ENCODE data around the gene SCN5A. TPM values are rescaled to one million over a fixed set of nuclear protein-coding genes. Genes with fewer than 3 reads are reported as not detected.

SCN5A gene
- total RNA-seq, 2 experiments from 2014 or later, result 0.10 TPM; not detected in 1

DNA sequence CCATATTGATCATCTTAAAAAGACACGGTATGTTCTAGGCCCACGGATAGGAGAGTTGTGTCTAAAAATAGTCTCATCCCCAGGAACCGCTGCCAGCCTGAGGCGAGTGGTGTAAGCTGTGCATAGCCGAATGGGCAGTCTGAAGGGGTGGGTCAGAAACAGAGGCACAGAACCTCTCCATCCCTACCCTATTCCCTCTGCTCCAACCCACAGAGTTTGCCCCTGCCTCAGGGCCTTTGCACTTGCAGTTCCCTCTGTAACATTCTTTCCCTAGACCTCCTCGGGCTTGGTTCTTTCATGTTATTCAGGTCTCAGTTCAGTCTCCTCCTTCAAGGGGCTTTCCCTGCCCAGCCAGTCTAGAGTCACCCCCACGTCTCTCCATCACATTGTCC is 4.8 kb downstream of the SCN5A start:
- DNase-seq, result no peak
- H3K27me3 Mint-ChIP-seq, result peaks cover 5% of the 10 kb centered on the region
- ChIA-PET POLR2A (no interaction called here), CTCF (interaction anchor here (1.9 kb wide), 1 partner anchor 14 kb away, joined by 5 read pairs; no protein-coding TSS in a partner anchor)
- no peaks in the 10 kb centered on the region for H3K9me3 Mint-ChIP-seq
- H3K4me1 Mint-ChIP-seq, result peaks cover 4% of the 10 kb centered on the region
- H3K27ac Mint-ChIP-seq, result no peak overlapping the region
- H3K4me3 Mint-ChIP-seq, result no peak overlapping the region
- no peaks in the 10 kb centered on the region for H3K36me3 Mint-ChIP-seq (ENCODE audit: low read depth)

- no peaks in the 10 kb centered on the region for H3K9me3 Mint-ChIP-seq
- CTCF ChIA-PET, result no interaction called here
- H3K36me3 Mint-ChIP-seq (ENCODE audit: low read depth), result no peaks in the 10 kb centered on the region
- DNase-seq, result no peak
- no peak overlapping the region for H3K4me3 Mint-ChIP-seq
- H3K4me1 Mint-ChIP-seq, result peaks cover 4% of the 10 kb centered on the region
- H3K27me3 Mint-ChIP-seq, result peaks cover 5% of the 10 kb centered on the region
- no peak overlapping the region for H3K27ac Mint-ChIP-seq
- POLR2A ChIA-PET, result no interaction called here
Observed at GRCh38 chr3:38644016-38644661, 5.3 kb downstream of the SCN5A start.

DNA sequence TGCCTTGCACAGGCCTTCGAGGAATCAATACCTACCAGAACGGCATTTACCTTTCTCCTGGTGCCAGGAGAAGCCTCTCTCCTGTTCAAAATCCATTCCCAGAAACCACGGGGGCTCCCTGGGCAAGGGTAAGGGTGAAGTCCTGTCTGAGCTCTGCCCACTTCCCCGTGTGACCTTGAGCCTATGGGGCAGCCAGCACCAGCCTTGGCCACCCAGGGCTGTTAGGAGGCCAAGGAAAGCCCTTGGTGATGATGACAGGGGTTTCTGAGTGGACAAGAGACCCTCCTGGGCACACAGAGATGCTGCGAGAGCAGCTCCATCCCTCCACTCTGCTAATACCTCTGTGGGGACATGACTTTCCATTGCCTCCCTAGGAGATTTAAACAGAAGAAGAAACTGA is 5.9 kb downstream of the SCN5A start:
- DNase-seq, result no peak
- CTCF ChIA-PET, result interaction anchor here (1.1 kb wide), 1 partner anchor 10 kb away, joined by 5 read pairs; no protein-coding TSS in a partner anchor
- no peak overlapping the region for H3K27ac Mint-ChIP-seq
- H3K36me3 Mint-ChIP-seq (ENCODE audit: low read depth), result no peaks in the 10 kb centered on the region
- H3K9me3 Mint-ChIP-seq, result no peaks in the 10 kb centered on the region
- no peak overlapping the region for H3K4me3 Mint-ChIP-seq
- H3K27me3 Mint-ChIP-seq, result peaks cover 5% of the 10 kb centered on the region
- peaks cover 2% of the 10 kb centered on the region for H3K4me1 Mint-ChIP-seq
- POLR2A ChIA-PET, result no interaction called here

DNA sequence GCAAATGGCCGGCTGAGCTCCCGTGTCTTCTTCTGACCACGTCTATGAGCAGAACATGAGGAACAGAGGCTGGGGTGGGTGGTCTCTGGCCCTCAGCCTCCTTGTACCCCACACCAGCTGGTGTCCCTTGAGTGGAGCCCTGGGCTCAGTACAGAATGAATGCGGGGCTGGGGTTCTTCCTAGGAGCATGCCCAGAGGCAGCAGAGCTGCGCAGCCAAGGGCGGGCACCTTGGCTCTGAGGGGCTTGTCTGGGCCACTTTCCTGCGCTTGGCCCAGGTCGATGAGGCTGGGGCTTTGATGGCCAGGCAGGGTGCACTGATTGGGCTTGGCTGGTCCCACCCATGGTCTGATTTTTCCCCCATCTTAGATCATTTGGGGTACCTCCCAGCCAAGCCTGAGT is 6.4 kb downstream of the SCN5A start:
- ChIA-PET CTCF (interaction anchor here (1.1 kb wide), 1 partner anchor 10 kb away, joined by 5 read pairs; no protein-coding TSS in a partner anchor), POLR2A (no interaction called here)
- Mint-ChIP-seq H3K4me3 (no peak overlapping the region), H3K36me3 (ENCODE audit: low read depth) (no peaks in the 10 kb centered on the region), H3K27ac (no peak overlapping the region), H3K9me3 (no peaks in the 10 kb centered on the region), H3K4me1 (no peaks in the 10 kb centered on the region), H3K27me3 (peaks cover 5% of the 10 kb centered on the region)
- DNase-seq, result no peak

DNA sequence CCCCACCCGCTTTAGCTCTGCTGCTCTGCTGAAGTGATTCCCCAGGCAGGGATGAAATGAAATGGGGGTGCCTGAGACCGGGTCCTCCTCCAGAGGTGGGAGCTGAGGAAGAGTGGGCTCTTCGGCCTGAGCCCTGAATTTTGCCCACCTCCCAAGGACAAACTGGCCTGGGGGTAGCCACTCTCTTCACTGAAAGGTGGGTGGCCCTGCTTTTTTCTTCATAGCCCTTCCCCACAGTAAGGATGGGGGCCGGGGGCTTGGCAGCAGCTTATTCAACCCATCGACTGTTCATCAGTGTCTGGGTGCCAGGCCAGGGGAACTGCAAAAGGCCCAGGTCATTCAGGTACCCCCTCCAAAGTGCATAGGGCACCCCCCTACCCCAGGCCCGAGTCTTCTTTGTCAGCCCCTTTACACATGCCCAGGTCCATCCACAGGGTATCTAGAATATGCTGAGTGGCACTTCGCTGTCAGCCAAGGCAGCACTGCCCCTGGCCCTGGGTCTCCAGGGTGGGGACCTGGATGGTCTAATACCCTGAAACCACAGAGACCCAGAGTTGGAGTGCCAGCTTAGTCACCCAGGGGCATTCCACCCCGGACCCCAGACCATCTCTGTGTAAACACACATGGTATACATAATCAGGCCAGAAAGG is 7.9 kb downstream of the SCN5A start:
- no peak overlapping the region for H3K4me3 Mint-ChIP-seq
- no peak for DNase-seq
- H3K36me3 Mint-ChIP-seq (ENCODE audit: low read depth), result no peaks in the 10 kb centered on the region
- no peak overlapping the region for H3K27ac Mint-ChIP-seq
- CTCF ChIA-PET, result interaction anchor here (0.7 kb wide), 1 partner anchor 14 kb away, joined by 4 read pairs; no protein-coding TSS in a partner anchor
- H3K9me3 Mint-ChIP-seq, result no peaks in the 10 kb centered on the region
- H3K4me1 Mint-ChIP-seq, result no peaks in the 10 kb centered on the region
- POLR2A ChIA-PET, result no interaction called here
- peaks cover 5% of the 10 kb centered on the region for H3K27me3 Mint-ChIP-seq

DNA sequence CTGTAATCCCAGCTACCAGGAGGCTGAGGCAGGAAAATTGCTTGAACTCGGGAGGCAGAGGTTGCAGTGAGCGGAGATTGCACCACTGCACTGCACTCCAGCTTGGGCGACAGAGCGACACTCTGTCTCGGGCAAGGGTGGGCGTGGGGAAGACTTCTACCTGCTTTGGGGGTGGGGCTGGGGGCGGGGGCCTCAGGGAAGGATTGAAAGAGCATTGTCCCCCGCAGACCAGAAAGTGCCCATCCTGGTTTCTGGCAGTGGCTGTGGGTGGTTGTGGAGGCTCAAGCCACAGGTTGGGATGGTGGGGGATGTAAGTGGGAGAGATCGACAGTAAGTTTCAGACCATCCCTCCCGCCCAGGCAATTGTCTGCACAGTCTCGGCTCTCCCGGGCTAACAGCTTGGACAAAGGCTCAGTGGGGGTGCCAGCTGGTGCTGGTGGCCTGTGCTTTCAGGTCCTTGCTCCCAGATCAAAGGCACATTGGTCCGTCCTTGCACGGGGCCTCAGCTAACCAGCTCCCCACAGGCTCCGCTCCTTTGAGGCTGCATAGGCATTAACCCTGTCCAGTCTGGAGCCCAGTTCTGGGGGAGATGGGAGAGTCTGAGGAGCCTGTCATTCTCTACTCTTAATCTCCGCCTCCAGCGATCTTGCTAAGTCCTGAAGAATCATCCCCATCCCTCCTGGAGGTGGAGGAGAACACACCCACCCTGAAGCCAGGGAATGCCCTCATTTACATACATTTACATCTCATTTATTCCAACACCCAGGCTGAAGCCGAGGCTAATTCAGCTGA is 8.6 kb downstream of the SCN5A start:
- ChIA-PET CTCF (no interaction called here), POLR2A (no interaction called here)
- no peak overlapping the region for H3K4me3 Mint-ChIP-seq
- H3K27ac Mint-ChIP-seq, result no peak overlapping the region
- no peaks in the 10 kb centered on the region for H3K36me3 Mint-ChIP-seq (ENCODE audit: low read depth)
- DNase-seq, result no peak
- no peaks in the 10 kb centered on the region for H3K4me1 Mint-ChIP-seq
- no peaks in the 10 kb centered on the region for H3K9me3 Mint-ChIP-seq
- H3K27me3 Mint-ChIP-seq, result peaks cover 5% of the 10 kb centered on the region

- ChIA-PET CTCF (no interaction called here), POLR2A (no interaction called here)
- H3K27ac Mint-ChIP-seq, result no peak overlapping the region
- peaks cover 3% of the 10 kb centered on the region for H3K4me1 Mint-ChIP-seq
- no peaks in the 10 kb centered on the region for H3K9me3 Mint-ChIP-seq
- H3K4me3 Mint-ChIP-seq, result no peak overlapping the region
- H3K27me3 Mint-ChIP-seq, result peaks cover 5% of the 10 kb centered on the region
- DNase-seq, result no peak
- no peaks in the 10 kb centered on the region for H3K36me3 Mint-ChIP-seq (ENCODE audit: low read depth)
Observed at GRCh38 chr3:38638354-38638753, 11.1 kb downstream of the SCN5A start.

GRCh38 chr3:38637906-38638305 is 11.6 kb downstream of the SCN5A start:
- H3K27me3 Mint-ChIP-seq, result peaks cover 5% of the 10 kb centered on the region
- DNase-seq, result no peak
- H3K4me3 Mint-ChIP-seq, result no peak overlapping the region
- no peaks in the 10 kb centered on the region for H3K36me3 Mint-ChIP-seq (ENCODE audit: low read depth)
- H3K27ac Mint-ChIP-seq, result no peak overlapping the region
- no peaks in the 10 kb centered on the region for H3K9me3 Mint-ChIP-seq
- CTCF ChIA-PET, result no interaction called here
- H3K4me1 Mint-ChIP-seq, result peaks cover 3% of the 10 kb centered on the region
- POLR2A ChIA-PET, result no interaction called here

GRCh38 chr3:38636881-38637280 is 12.6 kb downstream of the SCN5A start:
- no peak overlapping the region for H3K4me3 Mint-ChIP-seq
- ChIA-PET CTCF (interaction anchor here (2.6 kb wide), 1 partner anchor 15 kb away, joined by 11 read pairs; no protein-coding TSS in a partner anchor), POLR2A (no interaction called here)
- H3K27me3 Mint-ChIP-seq, result peaks cover 5% of the 10 kb centered on the region
- DNase-seq, result no peak
- no peaks in the 10 kb centered on the region for H3K36me3 Mint-ChIP-seq (ENCODE audit: low read depth)
- no peak overlapping the region for H3K27ac Mint-ChIP-seq
- no peaks in the 10 kb centered on the region for H3K9me3 Mint-ChIP-seq
- peaks cover 3% of the 10 kb centered on the region for H3K4me1 Mint-ChIP-seq

DNA sequence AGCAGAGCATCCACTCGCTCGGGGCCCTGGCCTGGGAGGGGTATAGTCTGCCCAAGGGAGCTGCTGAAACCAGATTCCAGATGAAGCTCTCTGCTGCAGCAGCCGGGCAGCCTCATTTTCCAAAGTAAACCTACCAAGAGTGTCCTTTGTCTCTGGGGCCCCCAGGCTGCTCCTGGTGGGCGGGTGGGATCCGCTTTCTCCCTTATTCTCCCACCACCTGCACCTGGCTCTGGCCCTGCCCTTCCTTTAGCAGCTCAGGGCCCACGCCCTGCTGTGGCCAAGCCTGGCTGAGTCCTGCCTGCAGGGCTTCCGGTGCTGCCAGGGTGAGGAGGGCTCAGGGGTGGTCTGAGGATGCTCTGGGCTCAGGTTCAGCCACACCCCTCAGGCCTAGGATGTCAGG is 13.0 kb downstream of the SCN5A start:
- H3K36me3 Mint-ChIP-seq (ENCODE audit: low read depth), result no peaks in the 10 kb centered on the region
- no peak overlapping the region for H3K4me3 Mint-ChIP-seq
- peaks cover 3% of the 10 kb centered on the region for H3K4me1 Mint-ChIP-seq
- DNase-seq, result no peak
- POLR2A ChIA-PET, result no interaction called here
- peaks cover 5% of the 10 kb centered on the region for H3K27me3 Mint-ChIP-seq
- H3K27ac Mint-ChIP-seq, result no peak overlapping the region
- H3K9me3 Mint-ChIP-seq, result no peaks in the 10 kb centered on the region
- CTCF ChIA-PET, result interaction anchor here (2.6 kb wide), 1 partner anchor 15 kb away, joined by 11 read pairs; no protein-coding TSS in a partner anchor

DNA sequence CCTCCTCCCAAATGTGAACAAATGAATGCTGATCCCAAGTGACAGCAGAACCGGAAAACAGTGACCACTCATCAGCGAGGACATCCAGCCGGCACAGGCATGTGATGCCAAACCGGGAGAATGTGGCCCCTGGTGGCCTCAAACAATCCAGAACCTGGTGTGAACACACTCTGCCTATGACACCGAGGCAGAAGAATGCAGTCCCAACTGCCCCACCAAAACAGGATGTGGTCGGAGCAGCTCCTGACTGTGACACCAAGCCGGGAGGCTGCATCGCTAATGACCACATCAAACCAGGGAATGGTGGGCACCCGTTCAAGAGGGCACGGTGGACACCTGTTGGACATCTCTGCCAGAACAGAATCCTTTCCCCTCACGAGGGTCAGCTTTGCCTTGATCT is 15.4 kb downstream of the SCN5A start:
- H3K4me3 Mint-ChIP-seq, result no peak overlapping the region
- POLR2A ChIA-PET, result no interaction called here
- no peak overlapping the region for H3K27ac Mint-ChIP-seq
- DNase-seq, result no peak
- H3K27me3 Mint-ChIP-seq, result peaks cover 5% of the 10 kb centered on the region
- H3K4me1 Mint-ChIP-seq, result peaks cover 3% of the 10 kb centered on the region
- H3K36me3 Mint-ChIP-seq (ENCODE audit: low read depth), result no peaks in the 10 kb centered on the region
- no peaks in the 10 kb centered on the region for H3K9me3 Mint-ChIP-seq
- CTCF ChIA-PET, result interaction anchor here (0.7 to 1.9 kb wide), 2 partner anchors 9 to 78 kb away, joined by 3 to 5 read pairs; no protein-coding TSS in a partner anchor

DNA sequence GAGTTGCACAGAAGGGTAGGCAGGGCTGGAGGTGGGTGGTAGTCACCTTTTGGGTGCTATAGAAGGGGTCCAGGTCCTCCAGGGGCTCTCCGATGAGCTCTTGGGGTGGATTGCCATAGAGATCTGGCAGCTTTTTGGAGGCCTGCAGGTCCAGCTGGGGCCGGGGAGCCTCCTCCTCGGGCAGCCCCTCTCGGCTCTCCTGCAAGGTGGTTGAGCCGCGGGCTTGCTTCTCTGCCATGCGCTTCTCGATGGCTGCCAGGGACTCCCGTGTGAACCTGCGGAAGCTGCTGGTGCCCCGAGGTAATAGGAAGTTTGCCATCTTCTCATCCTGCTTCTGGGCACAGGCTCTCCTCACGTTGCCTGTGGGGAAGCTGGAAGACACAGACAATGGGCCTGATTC is 16.5 kb downstream of the SCN5A start:
- H3K4me1 Mint-ChIP-seq, result peaks cover 3% of the 10 kb centered on the region
- no peak for DNase-seq
- ChIA-PET POLR2A (no interaction called here), CTCF (interaction anchor here (1.9 kb wide), 1 partner anchor 10 kb away, joined by 5 read pairs; no protein-coding TSS in a partner anchor)
- no peak overlapping the region for H3K27ac Mint-ChIP-seq
- H3K36me3 Mint-ChIP-seq (ENCODE audit: low read depth), result no peaks in the 10 kb centered on the region
- H3K9me3 Mint-ChIP-seq, result no peaks in the 10 kb centered on the region
- H3K27me3 Mint-ChIP-seq, result peaks cover 5% of the 10 kb centered on the region
- H3K4me3 Mint-ChIP-seq, result no peak overlapping the region

GRCh38 chr3:38630606-38631005 is 18.9 kb downstream of the SCN5A start:
- DNase-seq, result no peak
- Mint-ChIP-seq H3K27me3 (peaks cover 5% of the 10 kb centered on the region), H3K36me3 (ENCODE audit: low read depth) (no peaks in the 10 kb centered on the region), H3K27ac (no peak overlapping the region), H3K4me3 (no peak overlapping the region), H3K4me1 (peaks cover 3% of the 10 kb centered on the region), H3K9me3 (no peaks in the 10 kb centered on the region)
- ChIA-PET POLR2A (no interaction called here), CTCF (interaction anchor here (1.4 to 1.6 kb wide), 2 partner anchors 15 to 21 kb away, joined by 5 to 6 read pairs; no protein-coding TSS in a partner anchor)
